HG02938 (cell line): Measurements from ENCODE around the gene ADAMTSL1.
A peak's percentile ranks its signal among the peaks of the same experiment; 100 is the strongest.

Experiments
- ATAC-seq: cut with Tn5 transposase; IDR thresholded peaks from one replicate; pipeline ENCODE4 v1.9.1; 2021; ENCODE audit warnings: mild to moderate bottlenecking, moderate library complexity; ENCODE audit not compliant: unreplicated experiment

Gene ADAMTSL1

GRCh38 chr9:18795947-18796671, 322.2 kb downstream of the ADAMTSL1 start:
- no peak for ATAC-seq

GRCh38 chr9:18796696-18797270, 322.8 kb downstream of the ADAMTSL1 start:
- ATAC-seq, result no peak

DNA sequence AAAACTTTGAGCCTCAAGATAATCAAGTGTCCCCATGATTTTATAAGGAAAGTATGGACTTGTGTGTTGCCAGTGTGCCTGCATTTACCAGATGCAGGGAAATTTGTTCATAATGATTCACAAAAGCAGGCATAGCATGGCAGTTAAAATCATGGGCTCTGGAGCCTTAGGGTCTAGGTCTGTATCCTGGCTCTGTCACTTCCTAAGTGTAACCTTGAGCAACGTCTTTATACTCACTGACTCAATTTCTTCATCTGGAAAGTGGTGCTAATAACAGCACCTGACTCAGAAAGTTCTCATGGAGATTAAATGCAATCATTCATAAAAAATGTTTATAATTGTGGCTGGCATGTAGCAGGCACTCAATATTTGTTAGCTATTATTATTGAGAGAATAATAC, 324.2 kb downstream of the ADAMTSL1 start:
- ATAC-seq, result no peak

DNA sequence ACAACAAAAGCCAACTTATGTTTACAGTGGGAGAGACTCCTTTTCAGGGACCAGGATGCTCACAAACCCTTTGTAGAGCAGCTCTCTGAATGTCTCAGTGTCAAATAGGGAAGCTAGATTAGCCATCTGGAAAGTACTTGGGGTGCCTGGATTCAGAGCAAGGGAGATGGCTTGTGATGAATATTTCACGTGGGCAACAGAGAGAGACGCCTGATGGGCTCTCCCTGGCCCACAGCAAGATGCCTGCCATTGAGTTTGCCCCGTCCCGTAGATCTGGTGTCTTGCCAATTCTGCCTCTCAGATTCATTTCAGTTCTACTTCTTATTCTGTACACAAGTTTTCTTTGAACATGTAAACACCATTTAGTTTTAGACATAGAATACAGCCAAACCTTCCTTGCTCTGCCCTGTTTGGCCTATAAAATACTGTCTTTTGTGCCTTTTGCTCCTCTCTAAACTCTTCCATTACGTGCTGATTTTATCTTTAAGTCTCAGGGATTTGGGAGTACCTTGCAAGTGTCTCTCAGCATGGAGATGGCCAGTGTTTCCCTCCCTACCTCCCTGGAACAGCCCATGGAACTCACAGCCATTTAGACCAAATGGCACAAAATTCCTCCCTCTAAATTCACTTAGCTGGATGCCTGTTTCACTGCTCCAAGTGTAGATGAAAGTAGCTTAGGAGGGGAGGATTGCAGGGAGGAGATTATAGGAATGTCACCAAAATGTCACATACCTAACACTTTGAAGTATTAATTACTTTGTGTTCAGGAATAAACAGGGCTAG, 324.7 kb downstream of the ADAMTSL1 start:
- no peak for ATAC-seq

DNA sequence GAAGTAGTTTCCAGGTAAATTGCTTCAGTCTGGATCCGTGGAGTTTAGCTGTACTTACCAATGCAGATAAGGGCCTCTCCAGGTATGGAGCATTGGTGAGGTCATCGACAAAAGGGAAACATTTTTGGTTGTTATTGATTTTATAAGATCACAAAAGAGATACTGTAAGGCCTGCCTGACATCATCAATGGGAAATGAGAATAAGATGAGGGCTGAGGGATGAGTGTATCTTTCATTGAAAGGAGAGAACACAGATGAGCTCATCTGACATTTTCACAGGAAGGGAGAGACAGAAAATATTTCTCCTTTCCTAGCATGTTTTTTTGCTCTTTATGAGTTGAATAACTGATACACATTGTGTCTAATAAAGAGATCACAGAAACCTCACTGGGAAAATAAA, 325.5 kb downstream of the ADAMTSL1 start:
- ATAC-seq, result no peak

DNA sequence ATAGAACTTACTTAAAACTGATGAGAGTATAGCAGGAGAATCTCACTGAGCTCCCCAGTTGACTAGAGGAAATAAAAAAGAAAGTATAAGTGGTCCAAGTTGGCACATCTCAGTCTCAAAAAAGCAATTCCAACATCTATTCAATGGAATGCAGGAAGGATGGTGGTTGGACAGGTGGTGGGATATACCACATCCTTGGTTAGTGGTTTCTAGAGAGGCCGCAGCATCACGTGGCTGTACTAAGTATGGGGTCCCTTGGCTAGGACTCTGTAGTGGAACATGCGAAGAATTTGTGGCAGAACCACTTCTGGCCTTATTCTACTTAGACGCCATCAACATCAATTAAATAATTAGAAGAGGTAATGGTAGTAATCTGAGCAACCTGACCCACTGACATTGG, 326.6 kb downstream of the ADAMTSL1 start:
- ATAC-seq, result no peak

GRCh38 chr9:18805386-18805785, 331.4 kb downstream of the ADAMTSL1 start:
- no peak for ATAC-seq

GRCh38 chr9:18806232-18807080, 332.5 kb downstream of the ADAMTSL1 start:
- ATAC-seq, result no peak

GRCh38 chr9:18810581-18810980, 336.6 kb downstream of the ADAMTSL1 start:
- no peak for ATAC-seq

DNA sequence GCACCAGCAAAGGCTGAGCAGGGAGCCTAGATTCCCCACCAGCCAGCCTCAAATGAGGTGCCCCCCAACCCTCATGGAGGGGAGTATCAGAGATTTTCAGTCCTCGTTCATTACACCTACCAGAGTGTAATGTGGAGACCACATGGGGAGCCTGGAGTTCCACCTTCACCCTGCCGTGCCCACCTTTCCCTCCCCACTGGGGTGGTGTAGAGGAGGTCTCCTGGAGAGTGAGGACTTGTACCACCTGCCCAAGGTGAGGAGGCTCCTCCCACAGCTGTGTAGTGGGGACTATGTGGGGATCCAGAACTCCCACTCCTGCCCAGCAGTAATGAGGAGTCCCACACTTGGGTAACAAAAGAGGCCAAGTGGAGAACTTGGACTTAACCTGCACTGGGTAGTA, 337.2 kb downstream of the ADAMTSL1 start:
- ATAC-seq, result no peak

DNA sequence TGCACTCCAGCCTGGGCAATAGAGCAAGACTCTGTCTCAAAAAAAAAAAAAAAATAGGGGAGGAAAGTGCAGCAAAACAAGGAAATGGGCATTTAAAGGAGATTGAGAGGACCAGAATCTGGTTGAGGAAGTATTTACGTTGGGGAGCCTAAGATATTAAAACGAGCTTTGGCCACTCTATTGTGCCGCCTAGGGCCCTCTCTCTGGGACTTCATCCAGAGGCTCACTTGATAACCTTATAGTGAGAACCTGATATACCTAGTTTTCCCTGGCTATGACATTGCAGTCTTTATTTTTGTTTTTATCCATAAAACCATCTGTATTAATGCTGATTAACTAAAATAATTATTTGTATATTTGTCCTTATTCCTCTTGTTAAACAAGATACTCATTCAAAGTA, 345.5 kb downstream of the ADAMTSL1 start:
- ATAC-seq, result no peak

GRCh38 chr9:18820566-18821095, 346.7 kb downstream of the ADAMTSL1 start:
- ATAC-seq, result no peak

GRCh38 chr9:18821788-18822187, 347.8 kb downstream of the ADAMTSL1 start:
- ATAC-seq, result no peak

DNA sequence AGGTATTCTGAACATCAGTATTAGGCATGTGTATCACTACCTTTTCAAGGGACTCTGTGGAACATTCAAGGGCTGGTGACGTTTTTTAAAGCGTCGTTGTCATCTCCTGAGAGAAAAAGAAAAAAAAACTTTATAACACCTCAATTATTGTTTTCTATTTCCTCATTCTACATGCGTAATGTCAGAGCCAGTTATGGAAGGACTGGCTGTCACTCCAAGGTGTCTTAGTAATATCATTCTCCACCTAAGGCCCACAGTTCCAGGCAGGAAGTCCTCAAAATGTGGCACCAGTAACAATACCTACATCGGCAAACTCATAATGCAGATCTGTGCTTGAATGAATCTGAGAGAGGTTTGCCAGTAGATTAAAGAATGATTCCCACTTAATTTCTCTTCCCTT, 348.9 kb downstream of the ADAMTSL1 start:
- ATAC-seq, result no peak

DNA sequence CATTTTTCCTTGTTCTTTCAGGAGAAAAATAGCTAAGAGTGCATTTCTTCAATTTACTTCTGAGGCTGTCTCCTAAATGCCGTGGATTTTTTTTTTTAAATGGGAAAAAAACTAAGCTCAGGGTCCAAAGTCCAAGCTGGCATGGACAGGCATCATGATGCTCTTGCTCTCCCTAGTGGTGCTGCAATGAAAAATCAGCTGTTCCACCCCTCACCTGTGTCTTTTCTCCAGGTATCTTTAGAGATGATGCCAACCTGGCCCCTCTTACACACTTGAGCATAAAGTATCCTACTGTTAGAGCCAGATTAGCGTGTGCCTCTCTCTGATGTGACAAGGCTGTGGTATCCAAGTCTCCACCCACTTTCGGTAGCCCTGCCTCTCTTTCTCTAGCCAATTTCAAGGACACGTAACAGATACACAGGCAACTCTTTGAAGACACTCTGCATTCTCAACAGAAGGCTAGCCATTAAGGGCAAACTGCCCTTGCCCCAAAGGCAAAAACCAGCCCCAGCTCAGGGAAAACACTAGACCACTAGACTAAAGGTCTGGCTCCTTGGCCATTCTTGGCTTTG, 350.2 kb downstream of the ADAMTSL1 start:
- no peak for ATAC-seq

- ATAC-seq, result no peak
Measured at GRCh38 chr9:18825656-18826170, 351.8 kb downstream of the ADAMTSL1 start.

DNA sequence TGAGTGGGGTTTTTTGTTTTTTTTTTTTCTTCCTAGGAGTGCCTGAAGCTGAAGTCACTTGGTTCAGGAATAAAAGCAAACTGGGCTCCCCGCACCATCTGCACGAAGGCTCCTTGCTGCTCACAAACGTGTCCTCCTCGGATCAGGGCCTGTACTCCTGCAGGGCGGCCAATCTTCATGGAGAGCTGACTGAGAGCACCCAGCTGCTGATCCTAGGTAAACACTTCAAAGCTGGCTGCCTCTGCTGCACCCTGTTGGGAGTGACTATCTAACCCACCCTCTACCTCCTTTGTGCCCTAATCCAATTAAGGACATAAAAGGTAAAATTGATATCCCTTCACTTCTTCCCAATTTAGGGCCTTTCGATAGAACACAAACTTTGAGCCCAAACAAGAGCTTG, 352.3 kb downstream of the ADAMTSL1 start:
- ATAC-seq, result no peak

DNA sequence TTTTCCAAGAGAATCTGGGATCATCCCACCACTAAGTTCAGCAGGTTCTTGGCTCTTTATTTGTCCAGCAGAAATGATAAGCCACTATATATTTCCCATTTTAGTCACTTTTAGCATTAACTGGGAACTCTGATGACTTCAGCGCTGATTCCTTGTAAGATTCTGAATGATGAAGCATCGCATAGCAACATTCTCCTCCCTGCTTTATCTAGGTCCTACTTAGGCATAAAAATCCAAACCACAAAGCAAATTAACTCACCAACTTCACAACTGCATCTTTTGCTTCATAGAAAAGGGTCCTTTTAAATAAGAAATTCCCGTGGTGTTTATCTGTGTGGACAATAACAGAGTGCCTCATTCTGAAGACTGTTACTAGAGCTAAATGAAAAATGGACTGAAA, 355.1 kb downstream of the ADAMTSL1 start:
- no peak for ATAC-seq

GRCh38 chr9:18829873-18830272, 355.9 kb downstream of the ADAMTSL1 start:
- ATAC-seq, result no peak

- peak; percentile 83 for ATAC-seq
Measured at GRCh38 chr9:18834740-18835361, 360.9 kb downstream of the ADAMTSL1 start.
